ENCODE results near the gene IFIT3. TPM values are rescaled to one million over a fixed set of nuclear protein-coding genes. Genes with fewer than 3 reads are reported as not detected.

IFIT3 gene
- total and polyA plus RNA-seq, 2 of the 8 experiments (the other 6 are each of a cell fraction or from before 2014, with no cell fraction given): 0.12 to 0.84 TPM

- H2BK120ac ChIP-seq (replicated peaks; ENCODE audit: low read depth, low read length): no peak overlapping the region
- FAIRE-seq: no peak
- no peak overlapping the region for H4K5ac ChIP-seq (ENCODE audit: insufficient read length, low read depth, low read length)
- H3K14ac ChIP-seq (ENCODE audit: insufficient read length): no peak overlapping the region
- peaks cover 4 to 18% (median 15%) of the 10 kb centered on the region in 4 experiments; a peak in 6 of 7 replicates for H3K4me1 ChIP-seq (replicated peaks in 1 of 4; ENCODE audit: control insufficient read depth in 3 of 4, insufficient read depth in 4 of 4, low read length in 3 of 4)
- H4K91ac ChIP-seq (replicated peaks; ENCODE audit: insufficient read length, low read length): no peak overlapping the region
- WGBS, 2 experiments (ENCODE audit: extremely low coverage in 1 of 2, insufficient coverage in 1 of 2, insufficient read length in 1 of 2, insufficient replicate concordance in 2 of 2, low coverage in 1 of 2, low lambda C conversion rate in 2 of 2, missing lambda C conversion rate in 1 of 2): 86% methylated on average over 12 of the region's 12 CpGs; no CpG with 5 or more reads in 1 of the 2 experiments
- no peaks in the 10 kb centered on the region for H3K36me3 ChIP-seq (ENCODE audit: control insufficient read depth in 2 of 4, insufficient read depth in 4 of 4, low read length in 3 of 4)
- H4K8ac ChIP-seq (ENCODE audit: extremely low read depth, insufficient read depth, low read length): no peak overlapping the region
- peak overlapping the region; percentile 94; the same call in 1 of the 2 replicates for H2AK5ac ChIP-seq (ENCODE audit: low read depth, low read length)
- H2BK5ac ChIP-seq (ENCODE audit: low read depth, low read length): peak overlapping the region; percentile 7; the same call in 1 of the 2 replicates
- no peak overlapping the region for H3K4me2 ChIP-seq (ENCODE audit: insufficient read depth in 1 of 2, low read depth in 2 of 2, low read length in 2 of 2)
- no peaks in the 10 kb centered on the region for H3K23me2 ChIP-seq (ENCODE audit: low read depth, low read length)
- H3K4ac ChIP-seq (replicated peaks; ENCODE audit: insufficient read length, low read depth, low read length): no peak overlapping the region
- no peak overlapping the region for H3K4me3 ChIP-seq (ENCODE audit: extremely low read depth in 1 of 4, insufficient read depth in 2 of 4, low read depth in 3 of 4, low read length in 4 of 4)
- no peak overlapping the region for H2BK15ac ChIP-seq (ENCODE audit: low read length)
- H3K9ac ChIP-seq (replicated peaks in 1 of 4; ENCODE audit: extremely low read depth in 1 of 4, low read depth in 3 of 4, low read length in 3 of 4): no peak overlapping the region
- no peaks in the 10 kb centered on the region for H4K20me1 ChIP-seq (replicated peaks in 1 of 2; ENCODE audit: control insufficient read depth in 1 of 2, insufficient read depth in 2 of 2, low read length in 2 of 2)
- no peak overlapping the region for H3K23ac ChIP-seq (ENCODE audit: insufficient read length)
- no peaks in the 10 kb centered on the region for H3K79me2 ChIP-seq (ENCODE audit: control insufficient read depth in 1 of 2, insufficient read depth in 2 of 2, low read length in 2 of 2)
- H2BK20ac ChIP-seq (ENCODE audit: low read length): no peak overlapping the region; the same call in 1 of the 2 replicates
- H3K27ac ChIP-seq (ENCODE audit: low read depth, low read length): no peak overlapping the region
- ChIA-PET CTCF (ENCODE audit: partially characterized antibody) (interaction anchor here (1.3 to 9.3 kb wide), 3 partner anchors 13 to 20 kb away, joined by 3 to 64 read pairs (median 5); no protein-coding TSS in a partner anchor), POLR2A (ENCODE audit: partially characterized antibody) (no interaction called here)
- no peak overlapping the region for H3K18ac ChIP-seq (ENCODE audit: extremely low read depth, low read length)
- H3K79me1 ChIP-seq (ENCODE audit: low read depth, low read length): no peaks in the 10 kb centered on the region
- no peak overlapping the region for H2AFZ ChIP-seq (ENCODE audit: low read length)
- H2BK12ac ChIP-seq (ENCODE audit: low read depth, low read length): peak overlapping the region; percentile 22; the same call in 1 of the 2 replicates
- no peaks in the 10 kb centered on the region for H3K9me3 ChIP-seq (ENCODE audit: insufficient read depth in 2 of 2, low read depth in 1 of 2, low read length in 1 of 2)
- H3K27me3 ChIP-seq (replicated peaks in 1 of 4; ENCODE audit: control insufficient read depth in 3 of 4, extremely low read depth in 1 of 4, insufficient read depth in 3 of 4, low read length in 3 of 4): no peaks in the 10 kb centered on the region
- no peak for DNase-seq (ENCODE audit: low read depth in 1 of 2, low spot score in 2 of 2)
- no peak overlapping the region for H3K56ac ChIP-seq (replicated peaks; ENCODE audit: insufficient read length, low read depth, low read length)
- TF ChIP-seq TEAD4 (IDR thresholded peaks at IDR 0.05; ENCODE audit: low read depth, low read length) (no peak), ZNF274 (IDR thresholded peaks at IDR 0.05; ENCODE audit: borderline replicate concordance, extremely low read depth, low read length) (no peak)
These were observed 24.2 kb downstream of the IFIT3 start for GRCh38 chr10:89351780-89352597.
